Neuron (in vitro differentiated cells): ENCODE measurements around the gene ZNF181.
"Not testable (repeated sequence)": the region's sequence is repeated elsewhere in the genome, so short reads cannot be mapped to it uniquely, and the experiment has no call there.

ENCODE experiments used
- H2AFZ ChIP-seq: one replicate; pipeline ENCODE4 v1.6.1; 2013; ENCODE audit warnings: low read depth, mild to moderate bottlenecking, inconsistent platforms, low read length, moderate library complexity
- H3K27me3 ChIP-seq: one replicate; pipeline ENCODE4 v1.6.1; 2013; ENCODE audit warnings: low read length; ENCODE audit not compliant: insufficient read depth
- H3K36me3 ChIP-seq: one replicate; pipeline ENCODE4 v1.6.1; 2013; ENCODE audit warnings: low read length; ENCODE audit not compliant: insufficient read depth
- H3K4me1 ChIP-seq: one replicate; pipeline ENCODE4 v1.6.1; 2013; ENCODE audit warnings: low read length; ENCODE audit not compliant: insufficient read depth
- H3K4me3 ChIP-seq: 2 replicates; pipeline ENCODE4 v1.5.1; 2013; ENCODE audit warnings: mild to moderate bottlenecking, low read length, moderate library complexity
- H3K9me3 ChIP-seq: one replicate; pipeline ENCODE4 v1.6.1; 2013; ENCODE audit warnings: low read length

ZNF181 gene

DNA sequence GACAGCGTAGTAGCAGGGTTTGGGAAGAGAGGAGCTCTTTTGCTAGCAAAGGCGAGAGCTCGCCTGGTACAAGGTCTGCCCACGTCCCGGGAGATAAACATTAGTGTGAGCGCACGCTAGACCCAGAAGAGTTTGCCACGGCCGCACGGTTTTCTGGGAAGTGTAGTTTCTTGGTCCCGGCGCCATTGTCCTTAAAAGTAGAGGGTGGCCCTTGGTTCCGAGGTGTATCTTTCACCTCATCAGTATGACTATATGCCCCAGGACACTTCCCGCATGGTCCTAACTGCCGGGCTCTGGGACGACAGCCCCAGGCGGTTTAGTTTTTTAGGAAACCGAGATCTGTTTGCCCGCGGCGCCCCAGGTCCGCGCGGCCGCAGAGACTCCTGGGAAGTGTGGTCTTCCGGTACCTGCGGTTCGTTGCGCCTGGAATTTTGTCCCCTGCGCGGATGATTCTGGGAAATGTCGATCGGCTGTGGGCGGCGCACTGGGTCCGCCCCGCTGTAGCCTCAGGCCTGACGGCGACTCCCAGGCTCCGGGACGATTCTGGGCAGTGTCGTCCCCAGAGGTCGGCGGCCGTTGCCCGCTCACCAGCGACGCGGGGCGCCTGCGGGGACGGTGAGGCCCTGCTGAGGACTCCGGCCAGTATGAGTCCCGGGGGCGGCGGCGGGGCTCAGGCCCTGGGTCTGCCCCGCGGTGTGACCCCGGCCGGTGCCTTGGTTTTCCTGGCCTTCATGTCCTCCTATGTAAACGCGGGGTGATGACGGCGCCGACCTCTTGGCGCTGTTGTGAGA is at the start of gene ZNF181:
Gene ZNF181, plus strand, starts transcription at position 498 of the 791 bp plus-strand sequence. CDS start 795 bp downstream, outside the sequence.
- peaks cover 2% of the 10 kb centered on the region for H3K36me3 ChIP-seq
- H3K4me1 ChIP-seq = peaks cover 7% of the 10 kb centered on the region
- H2AFZ ChIP-seq = peak within 1 kb of the TSS; percentile 61
- H3K27me3 ChIP-seq = no peaks in the 10 kb centered on the region
- H3K4me3 ChIP-seq = peak within 1 kb of the TSS; percentile 70
- peaks cover 13% of the 10 kb centered on the region for H3K9me3 ChIP-seq

DNA sequence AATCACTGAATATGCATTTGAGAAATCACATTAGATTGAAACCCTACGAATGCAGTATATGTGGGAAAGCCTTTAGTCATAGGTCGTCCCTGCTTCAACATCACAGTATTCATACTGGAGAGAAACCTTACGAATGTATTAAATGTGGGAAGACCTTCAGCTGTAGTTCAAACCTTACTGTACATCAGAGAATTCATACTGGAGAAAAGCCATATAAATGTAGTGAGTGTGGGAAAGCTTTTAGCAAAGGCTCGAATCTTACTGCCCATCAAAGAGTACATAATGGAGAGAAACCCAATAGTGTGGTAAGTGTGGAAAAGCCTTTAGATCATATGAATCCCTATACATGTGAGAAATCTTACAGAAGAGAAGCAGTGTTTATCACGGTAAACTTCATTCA is 48.8 kb upstream of the ZNF181 start:
- H3K4me3 ChIP-seq, H3K27me3 ChIP-seq, H2AFZ ChIP-seq, H3K4me1 ChIP-seq: not testable (repeated sequence)
- Histone ChIP-seq H3K36me3 (peaks cover 41% of the 10 kb centered on the region), H3K9me3 (peaks cover 29% of the 10 kb centered on the region)

DNA sequence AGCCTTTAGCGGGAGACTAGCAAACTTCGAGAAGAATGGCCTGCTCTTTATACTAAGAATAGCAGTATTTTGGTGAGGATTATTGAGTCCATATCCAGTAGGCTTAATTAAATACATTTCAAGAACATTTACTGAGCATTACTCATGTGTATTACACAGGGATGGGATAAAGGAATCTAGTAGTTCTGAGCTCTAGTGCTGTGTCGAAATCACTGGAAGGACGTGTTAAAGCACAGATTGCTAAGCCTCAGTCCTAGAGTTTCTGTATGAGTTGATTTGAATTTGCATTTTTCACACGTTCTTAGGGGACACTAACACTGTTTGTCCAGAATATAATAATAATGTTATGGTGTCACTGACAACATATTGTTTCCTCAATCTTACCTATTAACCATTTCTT is 47.6 kb upstream of the ZNF181 start:
- H3K27me3 ChIP-seq = no peaks in the 10 kb centered on the region
- H3K4me3 ChIP-seq = no peak overlapping the region
- H3K4me1 ChIP-seq = no peaks in the 10 kb centered on the region
- H3K9me3 ChIP-seq = peaks cover 23% of the 10 kb centered on the region
- H2AFZ ChIP-seq = no peak overlapping the region
- peaks cover 34% of the 10 kb centered on the region for H3K36me3 ChIP-seq

DNA sequence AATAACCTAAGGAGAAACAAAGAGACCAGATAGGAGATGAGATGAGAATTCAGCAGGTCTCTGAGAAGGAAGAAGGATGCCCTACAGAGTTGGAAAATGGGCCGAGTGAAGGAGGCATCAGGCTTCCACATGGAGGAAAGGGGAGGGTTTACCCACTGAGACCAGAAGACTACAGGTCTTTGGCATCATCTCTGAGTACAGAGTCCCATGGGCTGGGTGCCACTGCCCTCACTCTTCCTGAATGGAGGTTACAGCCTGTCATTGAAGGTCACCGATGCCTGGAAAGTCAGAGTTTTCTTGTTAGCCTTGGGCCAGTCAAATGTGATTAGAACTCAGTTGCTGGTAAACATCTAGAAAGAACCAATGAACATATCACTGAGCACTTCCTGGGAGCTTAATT is 46.7 kb upstream of the ZNF181 start:
- H2AFZ ChIP-seq = no peak overlapping the region
- no peak overlapping the region for H3K4me3 ChIP-seq
- peaks cover 27% of the 10 kb centered on the region for H3K36me3 ChIP-seq
- peaks cover 22% of the 10 kb centered on the region for H3K9me3 ChIP-seq
- H3K27me3 ChIP-seq = no peaks in the 10 kb centered on the region
- no peaks in the 10 kb centered on the region for H3K4me1 ChIP-seq

DNA sequence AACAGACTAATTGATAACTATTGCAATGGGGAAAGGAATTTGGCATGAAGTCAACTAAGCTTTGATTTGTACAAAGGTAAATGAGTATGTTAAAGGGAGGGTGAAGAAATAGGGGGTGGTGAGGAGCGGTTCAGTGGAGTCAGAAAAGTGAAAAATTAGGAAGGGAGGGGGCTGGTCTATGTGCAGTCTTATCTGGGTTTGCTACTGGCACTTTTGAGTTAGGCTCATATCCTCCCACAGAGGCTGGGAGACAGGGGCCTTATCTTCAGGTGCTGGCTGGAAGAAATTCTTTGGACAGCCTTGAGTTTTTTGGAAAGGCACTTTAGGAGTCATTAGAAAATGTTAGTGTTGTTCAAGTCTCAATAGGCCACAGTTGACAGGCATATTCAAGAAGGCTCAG is 45.5 kb upstream of the ZNF181 start:
- Histone ChIP-seq H3K4me1 (no peaks in the 10 kb centered on the region), H3K9me3 (peaks cover 13% of the 10 kb centered on the region), H3K4me3 (no peak overlapping the region), H3K36me3 (peaks cover 15% of the 10 kb centered on the region), H3K27me3 (no peaks in the 10 kb centered on the region), H2AFZ (no peak overlapping the region)

DNA sequence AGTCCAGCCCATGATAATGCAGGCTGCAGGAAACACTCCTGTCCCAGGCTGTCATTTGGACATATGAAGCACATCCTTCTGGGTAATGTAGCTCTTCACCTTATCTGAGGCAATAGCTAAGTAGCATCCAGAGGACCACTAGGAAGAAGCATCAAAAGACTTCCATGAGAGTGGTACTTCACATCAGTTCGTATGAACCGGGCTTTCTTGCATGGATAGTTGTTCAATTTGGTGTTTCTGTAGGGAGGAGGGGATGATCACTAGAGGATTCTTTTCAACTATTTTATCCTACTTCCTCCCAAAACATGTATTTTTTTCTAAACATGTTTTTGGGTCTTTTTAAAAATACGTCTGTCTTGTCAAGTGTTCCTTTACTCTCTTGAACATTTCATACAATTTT is 43.7 kb upstream of the ZNF181 start:
- Histone ChIP-seq H3K27me3 (no peaks in the 10 kb centered on the region), H2AFZ (no peak overlapping the region), H3K36me3 (no peaks in the 10 kb centered on the region), H3K9me3 (peaks cover 3% of the 10 kb centered on the region), H3K4me1 (no peaks in the 10 kb centered on the region), H3K4me3 (no peak overlapping the region)

DNA sequence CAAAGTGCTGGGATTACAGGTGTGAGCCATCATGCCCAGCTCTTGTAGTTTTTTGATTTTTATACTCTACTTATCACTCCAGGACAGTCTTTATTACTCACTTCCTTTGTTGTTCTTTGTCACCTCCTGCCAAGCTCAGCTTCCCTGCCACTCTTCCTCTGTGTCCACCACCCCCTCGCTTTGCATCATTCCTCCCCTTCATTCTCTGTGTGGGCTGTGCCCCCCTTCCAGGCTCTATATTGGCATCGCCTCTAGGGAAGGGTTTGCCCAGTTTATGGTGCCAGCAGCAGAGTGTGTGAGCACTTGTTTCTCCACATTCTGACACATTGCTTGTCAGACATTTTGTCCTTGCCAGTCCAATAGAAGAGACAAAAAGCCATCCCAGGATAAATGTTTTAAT is 41.5 kb upstream of the ZNF181 start:
- Histone ChIP-seq H3K36me3 (no peaks in the 10 kb centered on the region), H3K4me3 (no peak overlapping the region), H3K9me3 (peaks cover 3% of the 10 kb centered on the region), H3K27me3 (no peaks in the 10 kb centered on the region), H3K4me1 (no peaks in the 10 kb centered on the region), H2AFZ (no peak overlapping the region)

DNA sequence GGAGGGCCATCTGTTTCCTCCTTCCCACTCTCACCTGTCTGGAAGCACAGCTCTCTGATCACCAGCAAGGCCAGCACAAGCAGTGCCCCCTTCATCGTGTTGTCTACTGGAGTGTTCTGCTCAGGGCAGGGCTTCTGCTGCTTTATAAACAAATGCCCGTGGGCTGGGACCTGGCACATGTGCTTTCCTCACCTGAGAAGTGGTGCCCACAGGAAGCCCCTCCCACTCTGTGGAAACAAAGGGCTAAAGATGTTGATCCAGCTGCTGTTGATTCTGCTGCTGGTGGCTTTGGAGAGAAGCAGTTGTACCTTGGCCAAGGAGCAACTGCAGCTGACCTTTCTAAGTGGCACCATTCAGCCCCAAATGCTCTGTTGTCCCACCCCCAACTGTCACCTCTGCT is 26.4 kb upstream of the ZNF181 start:
- Histone ChIP-seq H2AFZ (no peak overlapping the region), H3K9me3 (peaks cover 2% of the 10 kb centered on the region), H3K4me3 (no peak overlapping the region), H3K27me3 (no peaks in the 10 kb centered on the region), H3K4me1 (no peaks in the 10 kb centered on the region), H3K36me3 (no peaks in the 10 kb centered on the region)

DNA sequence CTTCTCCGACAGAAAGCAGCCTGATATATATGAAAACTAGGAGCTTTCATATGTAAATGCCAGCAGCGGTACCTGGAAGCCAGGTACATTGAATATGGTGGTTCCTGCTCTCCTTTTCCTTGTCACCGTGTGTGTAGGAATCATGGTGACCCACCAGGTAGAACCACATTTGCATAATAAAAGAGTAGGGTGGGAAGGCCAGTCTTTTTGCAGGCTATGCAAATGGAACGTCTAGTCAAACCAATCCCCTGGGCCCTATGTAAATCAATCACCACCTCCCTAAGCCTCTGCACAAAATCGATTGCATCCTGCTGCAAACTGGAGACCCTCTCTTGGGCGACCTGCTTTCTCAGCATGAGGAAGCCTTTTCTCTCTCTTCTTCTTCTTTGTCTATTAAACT is 22.2 kb upstream of the ZNF181 start:
- peaks cover 4% of the 10 kb centered on the region for H3K9me3 ChIP-seq

DNA sequence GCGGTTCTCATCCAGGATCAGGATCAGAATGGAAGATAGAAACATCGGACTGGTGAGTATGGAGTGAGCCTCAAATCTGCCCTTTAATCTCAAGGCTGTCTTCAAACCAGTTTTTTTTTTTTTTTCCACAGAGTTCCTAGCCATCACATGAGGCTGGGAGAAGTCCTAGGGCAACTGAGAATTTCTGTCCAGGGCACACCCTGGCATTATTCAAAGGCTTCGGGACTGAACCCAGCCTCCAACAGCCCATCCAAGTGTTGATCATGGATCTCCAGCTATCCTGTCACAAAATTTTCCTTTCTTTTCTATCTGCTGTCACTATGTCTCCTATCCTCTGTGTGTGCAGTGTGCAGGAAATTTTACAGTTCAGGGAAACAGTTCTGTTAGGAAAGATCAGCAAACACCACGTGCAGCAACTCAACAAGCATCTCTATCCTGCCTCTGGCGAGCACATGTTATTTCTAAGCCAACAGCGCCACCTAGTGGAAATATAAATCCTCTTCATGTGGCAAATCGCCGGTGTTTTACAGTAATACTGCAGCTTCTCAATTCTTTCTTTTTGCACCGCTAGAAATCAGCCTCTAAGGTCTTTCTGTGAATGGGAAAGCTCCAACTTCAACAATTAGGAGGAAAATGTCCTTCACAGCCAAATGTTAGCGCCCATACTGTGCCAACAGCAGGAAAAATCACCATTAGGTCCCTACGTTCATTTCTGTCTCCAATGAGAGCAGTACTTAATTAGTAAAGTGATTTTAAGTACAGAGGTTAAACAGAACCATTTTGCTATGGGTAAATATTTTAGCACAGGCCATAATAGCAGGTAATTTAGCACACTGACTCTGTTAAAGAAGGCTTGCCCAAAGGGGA is 21.4 kb upstream of the ZNF181 start:
- Histone ChIP-seq H3K4me1 (no peaks in the 10 kb centered on the region), H3K4me3 (no peak overlapping the region), H3K27me3 (no peaks in the 10 kb centered on the region), H3K36me3 (no peaks in the 10 kb centered on the region), H2AFZ (no peak overlapping the region), H3K9me3 (peaks cover 4% of the 10 kb centered on the region)

More for the DNA sequence above, 22.2 kb upstream of the ZNF181 start:
- Histone ChIP-seq H3K36me3 (no peaks in the 10 kb centered on the region), H2AFZ (no peak overlapping the region), H3K4me1 (no peaks in the 10 kb centered on the region), H3K4me3 (no peak overlapping the region), H3K27me3 (no peaks in the 10 kb centered on the region)

DNA sequence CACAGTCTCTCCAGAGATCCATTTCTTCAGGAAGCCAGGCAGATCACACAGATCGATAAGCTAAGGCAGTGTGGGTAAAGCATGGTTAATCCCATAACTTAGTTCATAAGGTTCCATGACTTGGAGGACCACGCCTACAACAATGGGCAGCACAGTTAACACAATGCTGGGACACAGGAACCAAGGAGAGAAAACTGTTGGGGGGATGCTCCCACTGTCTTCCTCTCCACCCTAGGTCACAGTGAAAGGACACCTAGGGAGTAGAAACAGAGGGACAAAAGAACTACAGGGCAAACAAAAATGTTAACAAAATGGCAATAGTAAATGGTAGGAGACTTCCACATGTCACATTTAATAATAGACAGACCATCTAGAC is 20.8 kb upstream of the ZNF181 start:
- Histone ChIP-seq H3K9me3 (peaks cover 4% of the 10 kb centered on the region), H3K27me3 (no peaks in the 10 kb centered on the region), H3K36me3 (no peaks in the 10 kb centered on the region), H2AFZ (no peak overlapping the region), H3K4me1 (no peaks in the 10 kb centered on the region), H3K4me3 (no peak overlapping the region)

DNA sequence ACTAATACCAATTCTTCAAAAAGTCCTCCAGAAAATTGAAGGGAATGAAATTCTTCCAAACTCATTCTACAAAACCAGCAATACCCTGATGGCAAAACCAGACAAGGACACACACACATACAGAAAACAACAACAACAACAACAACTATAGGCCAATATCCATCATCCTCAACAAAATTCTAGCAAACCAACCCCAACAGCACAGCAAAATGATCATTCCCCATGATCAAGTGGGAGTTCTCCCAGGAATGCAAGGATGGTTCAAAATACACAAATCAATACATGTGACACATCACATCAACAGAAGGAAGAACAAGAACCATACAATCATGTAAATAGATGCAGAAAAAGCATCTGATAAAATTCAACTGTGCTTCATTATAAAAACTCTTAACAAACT is 18.7 kb upstream of the ZNF181 start:
- Histone ChIP-seq H3K4me3 (no peak overlapping the region), H3K36me3 (no peaks in the 10 kb centered on the region), H2AFZ (no peak overlapping the region), H3K4me1 (no peaks in the 10 kb centered on the region), H3K9me3 (peaks cover 4% of the 10 kb centered on the region), H3K27me3 (no peaks in the 10 kb centered on the region)

DNA sequence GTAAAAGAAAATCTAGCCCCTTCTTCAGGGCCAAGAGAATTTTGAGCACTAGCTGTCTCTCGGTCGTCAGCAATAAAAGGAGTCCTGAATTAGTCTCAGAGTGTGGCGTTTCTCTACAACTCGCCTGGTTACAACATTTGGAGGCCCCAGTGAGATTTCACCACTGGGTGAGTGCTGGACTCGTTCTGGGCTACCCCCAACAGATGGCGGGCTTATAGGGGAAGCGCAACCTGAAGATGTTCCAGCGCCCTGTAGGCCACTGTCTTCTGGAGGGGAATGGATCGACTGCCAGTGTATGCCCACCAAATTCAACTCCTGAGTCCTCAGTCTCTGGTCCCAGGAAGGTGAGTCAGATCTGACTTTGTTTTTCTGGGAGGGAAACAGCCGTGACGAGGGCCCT is 11.7 kb upstream of the ZNF181 start:
- no peaks in the 10 kb centered on the region for H3K9me3 ChIP-seq
- no peaks in the 10 kb centered on the region for H3K4me1 ChIP-seq

More for the DNA sequence above, 11.7 kb upstream of the ZNF181 start:
- H3K36me3 ChIP-seq = no peaks in the 10 kb centered on the region
- H2AFZ ChIP-seq = no peak overlapping the region
- H3K27me3 ChIP-seq = peaks cover 4% of the 10 kb centered on the region
- no peak overlapping the region for H3K4me3 ChIP-seq
